NCI-H748 (cell line): Measurements from ENCODE around the gene CCL18.
"Not testable (repeated sequence)": the region's sequence is repeated elsewhere in the genome, so short reads cannot be mapped to it uniquely, and the experiment has no call there.

Experiments
- DNase-seq: peaks from one replicate; lab custom pipeline; 2025; ENCODE audit not compliant: unreplicated experiment; lab: John Stamatoyannopoulos, UW

The CCL18 gene

DNA sequence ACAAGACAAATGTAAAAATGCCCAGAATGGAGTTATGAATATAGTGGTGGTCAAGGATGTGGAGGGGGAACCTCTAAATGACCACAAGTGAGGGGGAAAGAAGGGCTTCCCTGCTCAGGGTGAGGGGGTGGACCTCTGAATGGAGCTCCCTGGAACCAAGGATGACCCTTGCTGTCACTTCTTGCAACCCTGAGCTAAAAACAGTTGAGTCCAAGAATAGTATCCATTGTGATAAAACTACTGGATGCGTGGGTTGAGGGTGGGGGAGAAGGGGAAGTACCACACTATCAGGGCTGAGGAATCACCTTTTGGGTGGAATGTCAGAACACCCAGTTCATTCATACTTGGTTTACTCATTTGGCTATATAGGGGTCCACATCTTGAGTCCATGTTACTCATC lies 34.9 kb downstream of the CCL18 start:
- not testable (repeated sequence) for DNase-seq

DNA sequence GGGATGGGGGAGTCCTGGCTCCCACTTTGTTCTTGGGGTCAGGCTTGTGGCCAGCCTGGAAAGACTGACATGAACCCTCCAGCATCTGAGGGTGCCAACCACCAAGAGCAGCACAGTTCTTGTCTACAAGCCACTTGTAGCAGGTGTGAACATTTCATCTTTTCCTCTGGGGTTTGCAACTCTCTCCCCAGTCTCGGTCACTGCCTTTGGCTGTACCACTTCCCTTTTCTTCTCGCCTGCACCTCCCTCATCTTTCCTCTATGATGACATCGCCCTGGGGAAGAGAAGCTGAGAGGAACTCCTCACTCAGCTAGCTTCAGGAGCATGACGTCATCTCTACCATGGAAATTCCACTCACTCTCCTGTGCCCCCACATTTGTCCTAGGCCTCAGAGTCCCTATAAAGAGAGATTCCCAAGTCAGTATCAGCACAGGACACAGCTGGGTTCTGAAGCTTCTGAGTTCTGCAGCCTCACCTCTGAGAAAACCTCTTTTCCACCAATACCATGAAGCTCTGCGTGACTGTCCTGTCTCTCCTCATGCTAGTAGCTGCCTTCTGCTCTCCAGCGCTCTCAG lies 39.4 kb downstream of the CCL18 start, which contains the start of gene CCL4:
Gene CCL4 (plus strand): TSS at position 427 of the 575 bp plus-strand sequence. CDS start 79 bp downstream, at position 506.
- not testable (repeated sequence) for DNase-seq

DNA sequence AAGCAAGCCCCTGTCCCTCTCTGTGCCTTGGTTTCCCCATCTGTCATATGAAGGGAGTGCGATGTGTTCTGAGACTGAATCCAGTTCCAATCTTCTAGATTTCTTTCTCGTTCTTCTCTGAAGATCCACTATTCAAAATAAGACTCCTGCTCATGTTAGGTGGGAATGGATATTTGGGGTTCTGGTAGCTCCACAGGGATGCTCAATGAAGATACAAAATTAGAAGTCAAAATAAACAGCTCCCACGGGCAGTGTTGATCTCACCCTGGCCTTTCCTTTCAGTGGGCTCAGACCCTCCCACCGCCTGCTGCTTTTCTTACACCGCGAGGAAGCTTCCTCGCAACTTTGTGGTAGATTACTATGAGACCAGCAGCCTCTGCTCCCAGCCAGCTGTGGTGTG lies 40.2 kb downstream of the CCL18 start:
- not testable (repeated sequence) for DNase-seq

DNA sequence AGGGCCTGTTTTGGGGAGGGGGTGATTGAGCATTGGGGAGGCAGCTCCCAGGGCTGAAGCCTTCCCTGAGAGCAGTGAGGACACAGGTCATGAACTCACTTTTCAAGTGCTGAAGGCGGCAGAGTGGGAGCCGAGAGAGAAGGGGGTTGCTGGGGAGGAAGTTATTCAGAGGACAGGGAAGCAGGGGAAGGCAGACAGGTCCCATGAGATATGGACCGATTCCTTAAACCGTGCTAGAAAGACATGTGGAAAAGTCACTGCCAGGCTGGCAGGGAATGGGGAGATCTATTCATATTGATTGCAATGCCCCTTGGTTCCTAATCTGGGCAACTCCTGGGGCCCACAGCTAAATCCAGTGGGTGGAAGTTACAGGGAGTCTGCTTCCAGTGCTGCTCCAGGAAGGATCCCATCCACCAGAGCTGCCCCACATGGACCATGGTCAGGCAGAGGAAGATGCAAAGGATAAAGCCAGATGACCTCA lies 40.7 kb downstream of the CCL18 start:
- DNase-seq = no peak

DNA sequence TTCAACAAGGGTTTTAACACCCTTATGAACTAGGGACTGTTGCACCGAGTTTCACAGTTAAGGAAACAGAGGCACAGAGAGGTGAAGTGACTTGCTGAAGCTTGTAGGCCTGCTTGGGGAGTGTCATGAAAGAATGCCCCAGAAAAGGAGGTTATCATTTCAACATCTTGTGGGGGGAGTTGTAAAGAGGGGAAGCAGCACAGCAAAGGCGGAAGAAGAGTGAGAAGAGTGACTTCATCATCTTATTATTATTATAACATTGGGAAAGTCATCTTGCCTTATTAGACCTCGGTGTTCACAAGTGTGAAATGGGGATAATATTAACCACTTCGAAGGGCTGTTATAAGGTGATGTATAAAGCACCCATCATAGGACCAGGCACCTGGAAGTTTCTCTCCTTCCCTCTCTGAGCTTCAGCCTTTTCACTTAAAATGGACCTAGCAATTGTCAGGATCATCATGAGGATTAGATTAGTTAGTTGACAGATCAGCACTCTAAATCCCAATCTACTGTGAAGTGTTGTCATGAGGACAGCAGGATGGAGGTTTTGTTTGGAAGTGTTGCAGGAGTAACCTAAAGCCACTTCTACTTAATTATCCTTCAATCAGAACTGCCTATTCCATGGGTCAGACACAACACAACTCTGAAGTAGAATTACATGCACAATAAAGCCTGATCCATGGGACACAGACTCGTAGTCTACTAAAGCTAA lies 41.9 kb downstream of the CCL18 start:
- DNase-seq = no peak

DNA sequence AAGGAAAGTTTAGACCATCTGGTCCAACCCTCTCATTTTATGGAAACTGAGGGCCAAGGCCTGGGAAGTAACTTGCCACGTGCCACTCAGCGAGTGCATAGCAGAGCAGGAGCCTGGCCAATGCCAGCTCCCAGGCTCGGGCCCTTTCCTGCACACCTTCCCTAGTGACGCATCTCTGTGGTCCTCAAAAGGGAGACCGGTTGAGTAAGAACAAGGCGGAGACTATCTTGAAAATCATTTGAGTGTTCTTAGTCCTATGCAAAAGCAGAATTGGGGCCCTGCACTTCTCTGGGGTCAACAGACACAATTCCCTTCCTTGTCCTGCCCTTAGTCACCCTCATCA lies 42.4 kb downstream of the CCL18 start:
- DNase-seq = no peak

DNA sequence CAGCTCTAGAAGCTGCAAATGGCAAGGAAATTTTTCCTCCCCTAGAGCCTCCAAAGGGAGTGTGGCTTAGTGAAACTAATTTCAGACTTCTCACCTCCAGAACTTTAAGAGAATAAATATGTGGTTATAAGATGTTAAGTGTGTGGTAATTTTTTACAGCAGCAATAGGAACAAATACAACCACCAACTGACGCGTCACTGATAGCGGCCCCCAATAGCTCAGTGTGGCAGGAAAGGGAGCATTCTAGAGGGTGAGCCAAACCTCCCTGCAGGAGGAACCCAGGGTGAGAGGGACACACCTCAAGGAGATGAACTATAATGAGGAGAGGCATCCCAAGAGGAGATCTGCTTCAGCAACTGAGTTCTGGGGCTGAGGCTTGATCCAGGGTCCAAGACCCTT lies 43.6 kb downstream of the CCL18 start:
- no peak for DNase-seq

DNA sequence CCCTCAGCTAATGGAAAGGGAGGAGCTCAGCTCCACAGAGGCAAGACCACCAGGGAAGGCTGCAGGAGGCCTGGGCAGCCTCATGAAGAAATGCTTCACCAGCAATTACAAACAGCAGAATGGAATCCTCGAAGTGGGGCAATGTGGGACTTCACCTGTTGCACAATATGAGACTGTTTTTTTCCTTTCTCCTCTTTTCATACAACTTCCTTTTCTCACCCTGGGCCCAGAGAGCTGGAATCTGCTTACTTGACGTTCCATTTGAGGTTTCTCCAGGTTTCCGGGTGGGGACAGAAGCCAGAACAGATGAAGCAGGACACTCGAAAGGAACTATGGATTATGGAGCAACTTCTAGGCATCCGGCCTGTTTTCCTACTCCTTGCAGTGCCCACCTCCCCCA lies 44.2 kb downstream of the CCL18 start:
- DNase-seq = not testable (repeated sequence)

DNA sequence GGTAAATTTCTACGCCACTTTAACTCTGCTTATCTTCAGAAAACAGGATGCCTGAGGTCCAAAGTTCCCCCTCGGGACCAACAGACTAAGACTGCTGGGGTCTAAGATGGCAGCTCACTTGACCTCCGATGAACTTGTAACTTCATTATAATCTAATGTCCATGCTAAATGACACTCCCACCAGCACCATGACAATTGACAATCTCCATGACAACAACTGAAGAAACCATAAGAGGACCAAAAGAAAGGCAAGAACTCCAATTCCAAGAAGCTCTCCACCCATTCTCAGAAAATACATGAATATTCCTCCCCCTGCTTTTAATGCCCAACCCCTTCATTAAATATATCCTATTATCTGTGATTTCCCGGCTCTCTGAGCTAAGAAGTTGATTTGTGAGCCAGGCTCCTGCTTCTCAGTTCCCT lies 47.0 kb downstream of the CCL18 start:
- no peak for DNase-seq

DNA sequence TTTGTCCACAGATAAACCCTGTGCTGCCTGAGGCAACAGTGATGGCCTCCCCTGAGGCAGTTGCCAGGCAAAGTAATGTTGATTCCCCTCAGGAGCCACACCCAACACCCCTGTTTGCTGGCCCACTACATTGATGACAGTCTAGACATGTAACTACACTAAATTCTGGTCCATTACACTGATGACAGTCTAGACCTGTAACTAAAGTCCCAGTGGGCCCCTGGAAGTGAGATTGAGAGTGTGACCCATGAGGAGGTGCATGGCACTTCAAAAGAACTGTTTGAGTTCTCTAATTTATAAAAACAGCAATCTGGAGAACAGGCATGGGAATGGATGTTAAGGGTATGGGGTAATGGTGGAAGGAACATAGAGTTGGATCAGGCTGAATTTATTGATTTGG lies 48.5 kb downstream of the CCL18 start:
- no peak for DNase-seq

DNA sequence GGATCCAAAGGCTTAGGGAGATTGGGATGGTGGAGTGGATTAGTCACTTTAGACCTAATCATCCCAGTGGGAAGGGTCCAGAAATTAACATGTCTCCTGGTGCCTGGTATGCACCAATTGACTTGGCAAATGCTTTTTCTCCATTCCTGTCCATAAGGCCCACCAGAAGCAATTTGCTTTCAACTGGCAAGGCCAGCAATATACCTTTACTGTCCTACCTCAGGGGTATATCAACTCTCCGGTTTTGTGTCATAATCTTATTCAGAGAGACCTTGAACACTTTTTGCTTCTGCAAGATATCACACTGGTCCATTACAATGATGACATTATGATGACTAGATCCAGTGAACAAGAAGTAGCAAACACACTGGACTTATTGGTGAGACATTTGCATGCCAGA lies 49.1 kb downstream of the CCL18 start:
- DNase-seq = not testable (repeated sequence)

DNA sequence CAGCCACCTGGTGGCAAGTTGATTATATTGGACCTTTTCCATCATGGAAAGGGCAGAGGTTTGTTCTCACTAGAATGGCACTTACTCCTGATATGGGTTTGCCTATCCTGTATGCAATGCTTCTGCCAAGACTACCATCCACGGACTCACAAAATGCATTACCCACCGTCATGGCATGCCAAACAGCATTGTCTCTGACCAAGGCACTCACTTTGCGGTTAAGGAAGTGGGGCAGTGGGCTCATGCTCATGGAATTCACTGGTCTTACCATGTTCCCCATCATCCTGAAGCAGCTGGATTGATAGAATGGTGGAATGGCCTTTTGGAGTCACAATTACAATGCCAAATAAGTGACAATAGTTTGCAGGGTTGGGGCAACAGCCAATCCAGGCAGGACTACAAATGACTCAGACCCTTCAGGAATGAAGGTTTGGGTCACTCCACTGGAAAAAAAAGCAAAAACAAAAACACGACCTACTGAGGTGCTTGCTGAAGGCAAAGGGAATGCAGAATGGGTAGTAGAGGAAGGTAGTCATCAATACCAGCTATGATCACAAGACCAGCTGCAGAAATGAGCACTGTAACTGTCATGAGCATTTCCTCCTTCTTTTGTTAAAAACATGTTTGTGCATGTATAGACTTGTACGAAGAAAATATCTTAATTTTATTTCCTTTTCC lies 51.0 kb downstream of the CCL18 start:
- DNase-seq = not testable (repeated sequence)

DNA sequence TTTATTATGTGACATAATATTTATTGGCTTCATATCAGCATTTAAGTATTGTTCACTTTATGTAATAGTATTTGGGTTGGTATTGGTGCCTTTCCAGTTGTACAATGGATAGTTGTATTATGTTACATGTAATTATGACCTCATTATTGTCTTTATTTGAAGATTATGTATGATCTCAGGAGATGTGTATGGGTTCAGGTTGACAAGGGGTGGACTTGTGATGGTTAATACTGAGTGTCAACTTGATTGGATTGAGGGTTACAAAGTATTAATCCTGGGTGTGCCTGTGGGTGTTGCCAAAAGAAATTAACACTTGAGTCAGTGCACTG lies 51.5 kb downstream of the CCL18 start:
- not testable (repeated sequence) for DNase-seq

DNA sequence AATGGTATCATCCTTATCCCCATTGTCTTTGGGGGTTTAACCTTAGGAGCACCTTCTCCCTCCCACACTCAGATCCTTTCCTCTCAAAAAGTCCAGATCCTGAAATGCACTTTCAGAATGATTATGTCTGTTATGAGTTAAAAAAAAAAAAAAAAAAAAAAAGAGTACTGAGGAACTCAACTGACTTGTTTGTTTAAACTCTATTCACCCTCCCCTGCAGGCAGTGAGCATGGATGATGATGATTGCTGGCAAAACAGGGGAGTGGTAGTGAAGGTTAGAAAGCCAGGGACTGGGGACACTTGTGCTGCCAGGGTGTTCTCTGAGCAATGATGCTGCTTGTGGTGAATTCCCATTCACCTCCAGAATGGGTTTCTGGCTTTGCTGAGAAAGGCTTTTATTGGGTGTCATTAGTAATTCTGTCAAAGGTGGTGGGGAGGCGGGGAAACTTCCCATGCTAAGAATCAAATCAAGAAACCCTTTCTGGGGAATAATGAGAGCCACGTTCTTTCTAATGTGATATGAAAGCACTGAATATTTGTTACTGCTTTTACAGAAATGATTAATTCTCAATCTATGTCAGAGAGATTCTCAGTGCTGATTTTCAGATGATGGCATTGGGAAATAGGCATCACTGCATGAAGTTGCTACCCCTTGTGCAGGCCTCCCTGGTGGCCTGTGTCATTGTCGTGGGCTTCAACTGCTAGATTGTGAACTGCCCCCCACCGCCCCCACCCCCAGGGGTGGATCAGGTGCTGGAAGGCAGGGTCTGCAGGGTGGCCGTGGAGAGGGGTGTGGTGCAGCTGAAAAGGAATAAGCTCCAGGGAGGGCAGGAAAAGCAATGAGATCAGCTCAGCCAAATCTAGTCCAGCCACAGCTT lies 53.7 kb downstream of the CCL18 start:
- no peak for DNase-seq

DNA sequence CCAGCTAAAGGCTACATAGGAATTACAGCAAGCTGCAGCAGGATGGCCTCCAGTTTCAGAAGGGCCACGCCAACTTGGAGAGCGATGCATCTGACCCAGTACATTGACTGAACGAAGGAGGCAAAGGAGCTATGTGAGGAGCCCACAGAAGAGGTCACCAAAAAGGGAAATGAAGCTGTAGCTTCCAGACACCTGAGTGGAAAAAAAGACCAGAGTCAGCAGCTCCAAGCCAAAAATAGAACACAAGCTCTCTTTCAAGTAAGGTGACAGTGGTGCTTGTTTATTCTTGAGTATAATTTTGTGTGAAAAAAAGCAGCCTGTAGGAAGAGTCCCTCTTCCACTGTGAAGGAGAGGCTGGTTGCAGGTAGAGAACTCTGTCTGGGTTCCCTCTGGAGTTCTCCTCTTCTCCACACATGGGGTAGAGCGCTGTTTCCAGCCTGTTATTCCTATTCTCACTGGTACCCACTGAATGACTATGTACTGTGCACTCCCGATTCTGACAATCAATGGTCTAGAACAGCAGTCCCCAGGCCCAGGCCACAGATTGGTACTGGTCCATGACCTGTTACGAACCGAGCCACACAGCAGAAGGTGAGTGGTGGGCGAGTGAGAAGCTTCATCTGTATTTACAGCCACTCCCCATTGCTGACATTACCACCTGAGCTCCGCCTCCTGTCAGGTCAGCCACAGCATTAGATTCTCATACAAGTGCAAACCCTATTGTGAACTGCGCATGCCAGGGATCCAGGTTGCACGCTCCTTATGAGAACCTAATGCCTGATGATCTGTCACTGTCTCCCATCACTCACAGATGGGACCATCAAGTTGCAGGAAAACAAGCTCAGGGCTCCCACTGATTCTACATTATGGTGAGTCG lies 54.6 kb downstream of the CCL18 start:
- DNase-seq = no peak

DNA sequence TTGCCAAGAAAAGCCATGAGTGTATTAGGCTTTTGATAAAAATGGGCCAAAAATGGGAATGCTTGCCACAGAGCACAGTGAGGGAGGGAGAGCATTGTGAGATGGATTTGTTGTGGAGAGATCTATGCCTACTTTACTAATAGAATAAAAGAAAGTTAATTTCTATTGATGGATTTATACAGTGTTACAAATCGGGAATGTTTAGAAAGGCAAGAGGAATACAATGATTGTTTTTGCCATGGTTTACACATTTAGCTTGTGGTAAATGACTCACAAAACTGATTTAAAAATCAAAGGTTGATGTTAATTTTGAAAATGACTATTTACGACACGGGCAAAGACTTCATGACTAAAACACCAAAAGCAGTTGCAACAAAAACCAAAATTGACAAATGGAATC lies 56.1 kb downstream of the CCL18 start:
- DNase-seq = no peak

DNA sequence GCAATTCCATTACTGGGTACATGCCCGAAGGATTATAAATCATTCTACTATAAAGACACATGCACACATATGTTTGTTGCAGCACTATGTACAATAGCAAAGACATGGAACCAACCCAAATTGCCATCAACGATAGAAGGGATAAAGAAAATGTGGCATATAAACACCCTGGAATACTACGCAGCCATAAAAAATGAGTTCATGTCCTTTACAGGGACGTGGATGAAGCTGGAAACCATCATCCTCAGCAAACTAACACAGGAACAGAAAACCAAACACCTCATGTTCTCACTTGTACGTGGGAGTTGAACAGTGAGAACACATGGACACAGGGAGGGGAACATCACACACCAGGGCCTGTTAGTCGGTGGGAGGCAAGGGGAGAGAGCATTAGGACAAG lies 57.0 kb downstream of the CCL18 start:
- not testable (repeated sequence) for DNase-seq
